Gastroesophageal sphincter (tissue), 4 donors: ENCODE data around the gene YWHAH. TPM values are rescaled to one million over a fixed set of nuclear protein-coding genes. Genes with fewer than 3 reads are reported as not detected.

Source experiments
- ATAC-seq: fragments of 150-250 bp; one replicate; pipeline ENCODE4 v1.9.1; 2016; ENCODE audit warnings: mild to moderate bottlenecking, moderate library complexity
- H3K27ac ChIP-seq, 4 donors: fragments of 200-600 bp; sonication (generic) in 3 of 4; 1 replicate in 3 of 4; 2 replicates in 1 of 4; pipeline ENCODE4 v1.5.1; 2016 to 2019
- H3K27me3 ChIP-seq: fragments of 200-600 bp; sonication (generic); one replicate; pipeline ENCODE4 v1.5.1; 2019
- H3K36me3 ChIP-seq, 2 donors: fragments of 200-600 bp; sonication (generic); one replicate each; pipeline ENCODE4 v1.5.1; 2019; ENCODE audit warnings: control low read depth in 1 of 2
- H3K4me1 ChIP-seq, 3 donors: fragments of 200-600 bp; sonication (generic); 1 replicate in 2 of 3; 2 replicates in 1 of 3; pipeline ENCODE4 v1.5.1; 2016 to 2019; ENCODE audit warnings: control low read depth in 2 of 3
- H3K4me3 ChIP-seq, 2 donors: fragments of 200-600 bp; sonication (generic); one replicate each; pipeline ENCODE4 v1.5.1; 2019; ENCODE audit warnings: mild to moderate bottlenecking in 1 of 2, moderate library complexity in 1 of 2
- H3K9me3 ChIP-seq, 3 donors: fragments of 200-600 bp; sonication (generic); one replicate each; pipeline ENCODE4 v1.5.1; 2017 to 2019; ENCODE audit warnings: control low read depth in 2 of 3
- CTCF ChIP-seq, 4 experiments: fragments of 200-600 bp in 2 of 4; fragments of 450-650 bp in 2 of 4; sonication (generic) in 1 of 4; IDR thresholded peaks; one replicate each; pipeline ENCODE4 v1.5.1; 2017 to 2019; ENCODE audit warnings: antibody characterized with exemption in 4 of 4, mild to moderate bottlenecking in 2 of 4, moderate library complexity in 2 of 4
- EP300 ChIP-seq: sonication (generic); formaldehyde crosslinking; IDR thresholded peaks from one replicate; pipeline ENCODE4 v1.6.1; 2017; ENCODE audit warnings: antibody characterized with exemption, mild to moderate bottlenecking
- POLR2A ChIP-seq, 2 donors: fragments of 450-650 bp; IDR thresholded peaks; one replicate each; pipeline ENCODE4 v1.6.1; 2017; ENCODE audit warnings: antibody characterized with exemption in 2 of 2, mild to moderate bottlenecking in 2 of 2, moderate library complexity in 1 of 2
- POLR2AphosphoS5 ChIP-seq: sonication (generic); formaldehyde crosslinking; IDR thresholded peaks from one replicate; pipeline ENCODE4 v1.6.1; 2017; ENCODE audit warnings: antibody characterized with exemption
- WGBS, 2 donors: methylation state at CpG; one replicate each; pipeline ENCODE4 v1.1.5; 2018; ENCODE audit warnings: low coverage in 1 of 2; 5-methylcytosine and 5-hydroxymethylcytosine counted together
- total RNA-seq, 4 donors: library from RNA; depleted of rRNA; stranded (reverse); fragments of >200 nt; gene quantifications; one replicate each; pipeline ENCODE4 v1.1.0, GENCODE V29; 2016

The YWHAH gene
- total RNA-seq, 4 donors from 2014 or later = 127 to 263 (median 169) TPM

- ATAC-seq = no peak
- TF ChIP-seq POLR2A (IDR thresholded peaks at IDR 0.05) = no peak
- Histone ChIP-seq H3K4me3 (no peak overlapping the region), H3K27ac (no peak overlapping the region), H3K9me3 (no peaks in the 10 kb centered on the region), H3K27me3 (peaks cover 13% of the 10 kb centered on the region), H3K4me1 (peaks cover 0 to 11% (median 0%) of the 10 kb centered on the region in 3 donors), H3K36me3 (no peaks in the 10 kb centered on the region)
Observed at GRCh38 chr22:31926969-31927368, 17.4 kb upstream of the YWHAH start.

DNA sequence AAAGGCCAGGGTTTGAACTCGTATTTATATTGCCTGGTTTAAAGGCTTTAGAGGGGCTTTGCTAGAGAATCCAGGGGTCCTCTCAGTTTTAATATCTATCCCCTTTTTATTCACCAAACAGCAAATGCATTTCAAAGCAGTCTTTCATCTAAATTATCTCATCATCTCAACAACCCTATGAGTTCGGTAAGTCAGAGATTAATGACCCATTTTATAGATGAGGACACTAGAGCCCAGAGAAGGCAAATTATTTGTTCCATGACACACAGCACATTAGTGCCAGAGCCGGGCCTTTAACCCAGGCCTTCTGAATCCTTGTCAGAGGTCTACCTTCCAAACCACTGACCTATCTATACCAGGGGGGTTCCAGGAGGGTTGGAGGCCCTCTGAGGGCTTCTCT is 16.8 kb upstream of the YWHAH start:
- no peak for TF ChIP-seq CTCF (IDR thresholded peaks at IDR 0.05)
- no peak for TF ChIP-seq POLR2AphosphoS5
- TF ChIP-seq POLR2A (IDR thresholded peaks at IDR 0.05) = no peak
- no peak for TF ChIP-seq EP300
- 72 to 81% methylated on average over 3 of the region's 3 CpGs for WGBS, 2 donors
- no peak overlapping the region for H3K27ac ChIP-seq
- H3K9me3 ChIP-seq = no peaks in the 10 kb centered on the region
- H3K27me3 ChIP-seq = peaks cover 13% of the 10 kb centered on the region
- H3K36me3 ChIP-seq = no peaks in the 10 kb centered on the region
- H3K4me1 ChIP-seq = peaks cover 0 to 11% (median 0%) of the 10 kb centered on the region in 3 donors
- no peak for ATAC-seq
- no peak overlapping the region for H3K4me3 ChIP-seq

DNA sequence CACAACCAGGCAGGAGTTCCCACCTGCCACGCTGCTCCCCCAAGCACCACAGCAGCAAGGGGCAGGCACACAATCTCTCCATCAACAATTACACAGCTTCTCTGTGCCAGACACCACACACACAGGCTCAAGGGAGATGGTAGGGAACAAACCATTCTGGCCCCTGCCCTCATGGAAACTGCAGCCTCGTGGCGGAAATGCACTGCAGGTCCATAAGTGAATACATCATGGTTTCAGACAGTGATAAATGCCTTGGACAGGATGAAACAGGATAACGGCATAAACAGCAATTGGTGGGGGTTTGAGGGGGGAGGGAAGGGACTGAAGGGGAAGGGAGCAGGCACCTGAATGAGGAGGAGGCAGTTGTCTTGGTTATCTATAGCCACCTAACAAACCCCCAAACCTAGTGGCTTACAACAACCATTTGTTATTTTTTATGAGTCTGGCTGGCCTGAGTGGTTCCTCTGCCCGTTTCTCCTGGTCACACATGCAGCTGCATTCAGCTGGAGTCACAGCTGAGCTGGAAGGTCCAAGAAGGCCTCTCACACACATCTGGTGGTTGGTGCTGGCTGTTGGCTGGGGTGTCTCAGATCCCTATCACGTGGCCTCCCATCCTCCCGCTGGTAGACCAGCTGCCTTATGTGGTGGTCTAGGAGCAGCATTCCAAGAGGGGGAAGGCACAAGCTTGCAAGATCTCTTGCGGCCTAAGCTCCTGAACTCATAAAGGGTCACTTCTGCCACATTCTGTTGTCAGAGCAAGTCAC is 15.0 kb upstream of the YWHAH start:
- no peak overlapping the region for H3K4me3 ChIP-seq
- no peaks in the 10 kb centered on the region for H3K36me3 ChIP-seq
- no peak for ATAC-seq
- peaks cover 13% of the 10 kb centered on the region for H3K27me3 ChIP-seq
- H3K27ac ChIP-seq = no peak overlapping the region
- TF ChIP-seq POLR2AphosphoS5 (no peak), EP300 (no peak), POLR2A (IDR thresholded peaks at IDR 0.05) (no peak), CTCF (IDR thresholded peaks at IDR 0.05) (no peak)
- 36 to 65% methylated on average over 2 to 6 of the region's 8 CpGs for WGBS, 2 donors
- H3K9me3 ChIP-seq = no peaks in the 10 kb centered on the region
- no peaks in the 10 kb centered on the region for H3K4me1 ChIP-seq

GRCh38 chr22:31932863-31933262 is 11.5 kb upstream of the YWHAH start:
- Histone ChIP-seq H3K27ac (no peak overlapping the region), H3K36me3 (no peaks in the 10 kb centered on the region), H3K4me3 (no peak overlapping the region), H3K4me1 (no peaks in the 10 kb centered on the region), H3K9me3 (no peaks in the 10 kb centered on the region), H3K27me3 (no peaks in the 10 kb centered on the region)
- WGBS, 2 donors = 50 to 67% methylated on average over 1 to 2 of the region's 5 CpGs
- no peak for ATAC-seq
- TF ChIP-seq POLR2A (IDR thresholded peaks at IDR 0.05) (no peak), POLR2AphosphoS5 (no peak), CTCF (IDR thresholded peaks at IDR 0.05) (no peak), EP300 (no peak)

DNA sequence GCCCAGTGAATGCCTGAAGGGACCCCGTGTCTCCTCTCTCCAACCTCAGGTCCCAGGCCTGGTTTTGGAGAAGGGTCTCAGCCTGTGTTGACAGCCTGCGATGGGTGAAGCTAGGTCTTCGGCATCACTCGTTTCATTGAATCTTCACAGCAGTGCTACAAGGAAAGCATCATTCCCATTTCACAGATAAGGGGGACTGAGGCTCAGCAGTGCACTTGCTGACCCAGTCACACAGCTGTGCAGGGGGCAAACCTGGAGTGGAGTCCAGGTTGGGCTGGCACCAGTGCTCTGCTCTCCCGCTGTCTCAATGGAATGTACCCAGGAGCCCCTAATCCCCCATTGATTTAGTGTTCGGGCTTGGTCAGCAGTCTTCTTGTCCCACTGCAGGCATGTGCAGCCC is 10.9 kb upstream of the YWHAH start:
- WGBS, 2 donors = 95 to 100% methylated on average over 2 to 5 of the region's 6 CpGs
- Histone ChIP-seq H3K27me3 (no peaks in the 10 kb centered on the region), H3K4me3 (no peak overlapping the region), H3K4me1 (no peaks in the 10 kb centered on the region), H3K27ac (no peak overlapping the region), H3K9me3 (no peaks in the 10 kb centered on the region), H3K36me3 (no peaks in the 10 kb centered on the region)
- no peak for ATAC-seq
- no peak for TF ChIP-seq CTCF (IDR thresholded peaks at IDR 0.05)
- no peak for TF ChIP-seq POLR2A (IDR thresholded peaks at IDR 0.05)
- no peak for TF ChIP-seq POLR2AphosphoS5
- TF ChIP-seq EP300 = no peak
